Measurements from ENCODE around the gene ABO.
"Not testable (repeated sequence)": the region's sequence is repeated elsewhere in the genome, so short reads cannot be mapped to it uniquely, and the experiment has no call there.

The ABO gene

DNA sequence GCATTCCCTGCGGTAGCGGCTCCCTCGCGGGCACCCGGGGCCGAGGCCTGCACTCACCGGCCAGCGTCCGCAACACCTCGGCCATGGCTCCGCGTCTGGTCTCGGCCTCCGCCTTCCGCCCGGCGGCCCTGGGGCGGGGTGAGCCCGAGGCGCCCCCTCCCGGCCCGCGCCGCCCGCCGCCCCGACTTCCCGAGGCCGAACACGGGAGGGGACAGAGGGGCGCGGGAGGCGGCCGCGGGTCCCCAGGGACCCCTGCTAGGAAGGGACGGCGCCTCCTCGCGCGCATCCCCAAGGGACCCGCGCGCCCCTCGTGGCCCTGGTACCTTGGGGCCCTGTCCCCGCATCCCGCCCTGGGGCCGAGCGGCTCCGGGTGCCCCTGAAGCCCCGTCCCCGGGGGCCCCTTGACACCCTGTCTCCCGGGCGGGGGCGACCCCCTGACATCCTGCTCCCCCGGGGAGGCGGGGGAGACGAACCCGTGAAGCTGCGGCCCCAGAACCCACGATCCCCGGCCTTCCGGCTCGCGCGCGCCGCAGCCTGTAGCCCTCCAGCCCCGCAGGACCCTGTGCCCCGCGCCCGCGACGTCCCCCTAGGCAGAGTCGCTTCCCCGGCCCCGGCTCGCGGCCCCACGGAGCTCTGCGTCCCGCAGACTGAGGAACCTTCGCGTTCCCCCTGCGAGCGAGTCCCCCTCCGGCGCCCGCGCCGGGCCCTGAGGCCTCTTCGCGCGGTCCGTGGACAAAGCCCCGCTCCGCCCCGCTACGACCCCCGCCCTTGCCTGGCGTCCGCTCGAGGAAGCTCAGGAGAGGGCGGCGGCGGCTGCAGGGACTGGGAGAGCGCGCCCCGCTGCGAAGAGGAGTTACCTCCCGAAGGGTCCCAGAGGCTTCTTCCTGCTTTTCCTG, at the start of gene ABO:
Gene ABO (minus strand): TSS at position 97 of the 896 bp plus-strand sequence.
- DNase-seq (ENCODE audit: low read depth, low spot score), result no peak

GRCh38 chr9:133323991-133324703, 49.1 kb upstream of the ABO start:
- no peak for DNase-seq (ENCODE audit: low read depth, low spot score)

DNA sequence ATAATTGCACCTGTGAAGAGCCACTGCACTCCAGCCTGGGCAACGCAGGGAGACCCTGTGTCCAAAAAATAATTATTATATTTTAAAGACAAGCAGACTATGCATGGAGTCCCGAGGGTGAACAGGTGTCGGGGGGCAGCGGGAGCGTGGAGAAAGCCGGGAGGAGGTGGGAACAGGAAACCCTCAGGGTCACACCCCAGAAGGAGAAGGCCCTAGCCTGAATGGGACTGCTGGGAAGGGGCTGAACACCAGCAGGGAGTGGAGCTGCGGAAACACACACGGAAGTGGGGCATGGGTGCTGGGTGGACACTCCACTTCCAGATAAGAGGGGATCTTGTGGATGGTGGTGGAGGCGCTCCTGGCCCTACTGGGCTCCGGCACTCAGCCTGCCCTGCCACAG, 48.2 kb upstream of the ABO start:
- DNase-seq (ENCODE audit: low read depth, low spot score), result no peak

DNA sequence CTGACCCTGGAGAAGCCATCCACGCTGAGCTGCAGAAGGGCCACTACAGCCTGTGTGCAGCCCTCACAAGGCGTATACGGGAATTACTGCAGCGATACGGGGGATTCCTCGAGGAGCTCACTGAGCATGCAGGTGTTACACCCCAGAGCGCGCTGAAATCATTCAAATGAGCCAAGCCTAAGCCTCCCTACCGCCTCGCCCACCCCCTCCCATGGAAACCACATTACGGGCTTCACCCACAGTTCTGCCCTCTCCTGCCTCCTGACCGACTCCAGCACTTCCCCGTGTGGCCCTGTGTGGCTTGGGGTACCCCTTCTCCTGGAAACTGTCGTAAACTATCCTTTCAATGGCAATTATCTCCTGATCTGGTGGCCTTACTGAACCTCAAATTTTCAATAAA, 47.7 kb upstream of the ABO start:
- no peak for DNase-seq (ENCODE audit: low read depth, low spot score)

GRCh38 chr9:133321411-133321935, 46.5 kb upstream of the ABO start:
- no peak for DNase-seq (ENCODE audit: low read depth, low spot score)

GRCh38 chr9:133320421-133320881, 45.5 kb upstream of the ABO start:
- no peak for DNase-seq (ENCODE audit: low read depth, low spot score)

DNA sequence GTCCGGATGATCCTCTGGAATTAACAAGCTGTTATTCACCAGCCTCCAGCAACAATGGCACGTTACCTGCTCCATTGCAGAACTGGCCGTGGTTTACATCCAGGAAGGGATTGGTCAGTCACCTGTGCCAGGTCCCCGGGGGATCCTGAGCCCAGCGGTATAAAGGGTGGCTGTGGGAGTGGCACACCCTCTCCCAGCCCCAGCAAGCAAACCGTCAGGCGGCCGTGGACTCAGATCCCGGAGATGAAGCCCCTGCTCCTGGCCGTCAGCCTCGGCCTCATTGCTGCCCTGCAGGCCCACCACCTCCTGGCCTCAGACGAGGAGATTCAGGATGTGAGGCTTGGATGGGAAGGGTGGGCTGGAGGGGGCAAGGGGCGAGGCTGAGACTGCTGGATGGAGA, 42.5 kb upstream of the ABO start:
- DNase-seq (ENCODE audit: low read depth, low spot score), result not testable (repeated sequence)

- no peak for DNase-seq (ENCODE audit: low read depth, low spot score)
Observed at GRCh38 chr9:133315997-133316396, 41.0 kb upstream of the ABO start.

DNA sequence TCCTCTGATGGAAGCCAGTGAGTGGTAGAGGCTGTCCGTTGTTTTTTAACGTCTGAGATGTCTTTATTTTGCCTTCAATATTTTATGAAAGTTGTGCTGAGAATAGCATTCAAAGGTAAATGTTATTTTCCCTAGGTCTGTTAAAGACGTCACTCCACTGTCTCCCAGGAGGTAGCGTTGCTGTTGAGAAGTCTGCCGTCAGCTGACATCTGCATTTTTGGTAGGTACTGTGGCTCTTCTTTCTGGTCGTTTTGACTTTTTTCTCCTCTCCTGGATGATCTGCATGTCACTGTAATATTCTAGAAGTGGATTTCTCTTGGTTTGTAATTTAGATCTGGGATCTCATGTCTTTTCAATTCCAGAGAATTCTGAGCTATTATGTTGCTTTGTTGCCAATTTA, 34.6 kb upstream of the ABO start:
- no peak for DNase-seq (ENCODE audit: low read depth, low spot score)

GRCh38 chr9:133307301-133307700, 32.3 kb upstream of the ABO start:
- DNase-seq (ENCODE audit: low read depth, low spot score), result no peak

- no peak for DNase-seq (ENCODE audit: low read depth, low spot score)
Observed at GRCh38 chr9:133306242-133307204, 31.5 kb upstream of the ABO start.

- DNase-seq (ENCODE audit: low read depth, low spot score), result no peak
Observed at GRCh38 chr9:133305731-133306130, 30.7 kb upstream of the ABO start.

GRCh38 chr9:133304477-133305377, 29.7 kb upstream of the ABO start:
- DNase-seq (ENCODE audit: low read depth, low spot score), result no peak

DNA sequence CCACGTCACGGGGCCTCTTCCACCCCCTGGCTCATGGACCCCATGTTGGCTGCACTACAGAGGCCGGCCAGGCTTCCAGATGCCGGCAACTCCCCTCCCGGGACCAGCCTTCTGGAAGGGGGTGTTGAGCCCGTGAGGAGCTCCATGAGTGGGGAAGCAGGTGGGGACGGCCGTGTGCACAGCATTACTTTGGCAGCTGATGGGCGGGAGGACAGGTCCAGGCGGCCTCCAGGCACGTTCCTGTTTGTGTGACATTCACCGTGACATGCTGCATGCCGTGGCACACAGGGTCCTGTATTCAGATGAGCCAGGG, 29.1 kb upstream of the ABO start:
- no peak for DNase-seq (ENCODE audit: low read depth, low spot score)

- no peak for DNase-seq (ENCODE audit: low read depth, low spot score)
Observed at GRCh38 chr9:133303266-133304157, 28.5 kb upstream of the ABO start.

- DNase-seq (ENCODE audit: low read depth, low spot score), result no peak
Observed at GRCh38 chr9:133301253-133302230, 26.5 kb upstream of the ABO start.

- DNase-seq (ENCODE audit: low read depth, low spot score), result not testable (repeated sequence)
Observed at GRCh38 chr9:133299996-133300395, 25.0 kb upstream of the ABO start.

DNA sequence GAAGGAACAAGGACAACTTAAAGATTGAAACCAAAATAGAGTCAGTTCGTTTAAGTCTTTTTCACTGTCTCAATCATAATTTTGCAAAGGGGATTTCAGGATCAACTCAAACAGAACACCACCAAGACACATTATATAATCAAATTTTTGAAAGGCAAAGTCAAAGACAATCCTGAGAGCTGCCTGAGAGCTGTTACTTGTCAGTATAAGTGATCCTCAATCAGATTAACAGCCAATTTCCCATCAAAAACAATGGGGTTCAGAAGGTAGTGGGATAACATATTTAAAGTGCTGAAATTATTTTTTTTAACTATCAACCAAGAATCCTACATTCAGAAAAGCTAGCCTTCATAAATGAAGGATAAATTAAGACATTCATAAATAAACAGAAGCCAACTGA, 19.3 kb upstream of the ABO start:
- no peak for DNase-seq (ENCODE audit: low read depth, low spot score)

All from activated CD4-positive, CD25-positive, alpha-beta regulatory T cell treated with anti-CD3 and anti-CD28 coated beads, Interleukin-2, amount 50 U/mL, for 16 hours (primary cell).